DND-41 (cell line): ENCODE results near the gene ATP23.

Source experiments
- EZH2 ChIP-seq: IDR thresholded peaks from 3 replicates; pipeline ENCODE4 v1.6.1; 2012; ENCODE audit warnings: borderline replicate concordance, low read depth, mild to moderate bottlenecking, moderate library complexity, low read length, inconsistent platforms; ENCODE audit not compliant: severe bottlenecking
- TF ChIP-seq, protein P1 (sequence below): IDR thresholded peaks from 2 replicates; pipeline ENCODE4 v1.5.1; 2012; ENCODE audit warnings: borderline replicate concordance, low read length, moderate library complexity, mild to moderate bottlenecking; ENCODE audit not compliant: poor library complexity, severe bottlenecking; ENCODE audit errors: extremely low read depth

DNA sequence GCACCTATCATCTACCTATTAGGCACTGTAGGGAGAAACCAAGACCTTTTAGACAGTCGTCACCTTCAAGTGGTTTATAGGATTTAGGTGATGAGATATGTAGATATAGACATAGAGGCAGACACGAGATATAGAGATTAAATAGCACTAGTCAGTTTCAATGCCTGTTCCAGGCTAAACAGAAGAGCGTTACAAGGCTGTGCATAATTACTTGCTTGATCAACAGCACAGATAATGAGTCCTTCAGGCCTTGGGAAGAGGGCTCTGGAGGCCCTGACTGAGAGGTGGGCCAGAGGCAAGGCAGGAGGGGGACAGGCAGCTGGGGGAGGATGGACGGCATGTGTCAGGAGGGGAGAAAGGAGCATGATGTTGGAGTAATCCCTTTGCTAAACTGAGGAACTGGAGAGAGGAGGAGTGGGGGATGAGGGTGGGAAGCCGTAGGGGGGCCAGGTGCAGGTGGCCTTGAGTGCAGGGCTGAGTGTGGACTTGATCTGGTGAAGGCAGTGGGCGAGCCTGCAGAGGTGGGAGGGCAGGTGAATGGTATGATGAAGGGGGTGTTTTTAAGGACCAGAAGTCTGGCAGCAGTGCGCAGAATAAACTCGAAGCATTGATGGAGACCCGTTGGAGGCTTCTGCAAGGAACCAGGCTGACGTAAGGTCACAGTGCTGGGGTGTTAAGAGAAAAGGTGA, 43.9 kb upstream of the ATP23 start:
- TF ChIP-seq, protein P1, sequence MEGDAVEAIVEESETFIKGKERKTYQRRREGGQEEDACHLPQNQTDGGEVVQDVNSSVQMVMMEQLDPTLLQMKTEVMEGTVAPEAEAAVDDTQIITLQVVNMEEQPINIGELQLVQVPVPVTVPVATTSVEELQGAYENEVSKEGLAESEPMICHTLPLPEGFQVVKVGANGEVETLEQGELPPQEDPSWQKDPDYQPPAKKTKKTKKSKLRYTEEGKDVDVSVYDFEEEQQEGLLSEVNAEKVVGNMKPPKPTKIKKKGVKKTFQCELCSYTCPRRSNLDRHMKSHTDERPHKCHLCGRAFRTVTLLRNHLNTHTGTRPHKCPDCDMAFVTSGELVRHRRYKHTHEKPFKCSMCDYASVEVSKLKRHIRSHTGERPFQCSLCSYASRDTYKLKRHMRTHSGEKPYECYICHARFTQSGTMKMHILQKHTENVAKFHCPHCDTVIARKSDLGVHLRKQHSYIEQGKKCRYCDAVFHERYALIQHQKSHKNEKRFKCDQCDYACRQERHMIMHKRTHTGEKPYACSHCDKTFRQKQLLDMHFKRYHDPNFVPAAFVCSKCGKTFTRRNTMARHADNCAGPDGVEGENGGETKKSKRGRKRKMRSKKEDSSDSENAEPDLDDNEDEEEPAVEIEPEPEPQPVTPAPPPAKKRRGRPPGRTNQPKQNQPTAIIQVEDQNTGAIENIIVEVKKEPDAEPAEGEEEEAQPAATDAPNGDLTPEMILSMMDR: no peak
- no peak for TF ChIP-seq EZH2
